K562 (cell line): ENCODE data around the gene SCMH1. TPM values are rescaled to one million over a fixed set of nuclear protein-coding genes. Genes with fewer than 3 reads are reported as not detected.

Experiments
- CHD7 ChIP-seq: fragments of 200-600 bp; sonication (generic); IDR thresholded peaks from one replicate; pipeline ENCODE4 v1.6.1; 2012; ENCODE audit warnings: mild to moderate bottlenecking, low read depth, low read length, inconsistent platforms
- HNRNPL ChIP-seq: fragments of 200-400 bp; formaldehyde crosslinking; IDR thresholded peaks from 2 replicates; pipeline ENCODE4 v1.6.1; 2017; ENCODE audit warnings: low read depth, mild to moderate bottlenecking, low read length
- RNF219 ChIP-seq: fragments of 250-450 bp; sonication (Bioruptor Pico); IDR thresholded peaks from 2 replicates; pipeline ENCODE4 v1.5.0; 2022; ENCODE audit warnings: mild to moderate bottlenecking
- TAL1 ChIP-seq: fragments of 450-650 bp; IDR thresholded peaks from 2 replicates; pipeline ENCODE4 v1.6.1; 2016; ENCODE audit warnings: mild to moderate bottlenecking
- THAP7 ChIP-seq: fragments of 250-450 bp; sonication (Bioruptor Pico); IDR thresholded peaks from 2 replicates; pipeline ENCODE4 v1.5.0; 2021
- ZNF398 ChIP-seq: fragments of 250-450 bp; sonication (Bioruptor Pico); IDR thresholded peaks from 2 replicates; pipeline ENCODE4 v1.8.0; 2021; ENCODE audit warnings: moderate library complexity, mild to moderate bottlenecking, inconsistent platforms
- polyA plus RNA-seq, 8 experiments: library from polyadenylated mRNA; depleted of rRNA in 4 of 8; stranded (reverse) in 5 of 8; unstranded in 3 of 8; fragments of >200 nt; fragmentation: Nextera tagmentation in 2 of 8; fragmentation: Illumina TruSeq in 1 of 8; extraction: Ambion mirVana in 2 of 8; extraction: Trizol in 1 of 8; gene quantifications; 2 replicates each; pipeline versions ENCODE4 v1.2.1 to v1.2.3, GENCODE V29; 2011 to 2014; ENCODE audit warnings: inconsistent platforms in 1 of 8, missing spikeins in 1 of 8
- total RNA-seq, 7 experiments: library from RNA; depleted of rRNA in 6 of 7; stranded (reverse); fragments of >200 nt in 6 of 7; fragmentation: Illumina TruSeq in 2 of 7; extraction: Trizol in 2 of 7; gene quantifications; 2 replicates each; pipeline versions ENCODE4 v1.2.1 to v1.2.3, GENCODE V29; 2011 to 2021; ENCODE audit warnings: low replicate concordance in 1 of 7
- TF ChIP-seq, protein P1 (sequence below): fragments of 250-450 bp; sonication (Bioruptor Pico); IDR thresholded peaks from 2 replicates; pipeline ENCODE4 v1.8.0; 2021; ENCODE audit warnings: borderline replicate concordance, mild to moderate bottlenecking, moderate library complexity; ENCODE audit not compliant: poor library complexity, severe bottlenecking

Gene SCMH1
- total and polyA plus RNA-seq, 9 of the 15 experiments (the other 6 are each of a cell fraction or from before 2014, with no cell fraction given), result 8.5 to 37.0 (median 26.8) TPM

GRCh38 chr1:41241749-41242341 is at the start of gene SCMH1 (continued):
- TF ChIP-seq RNF219 (no peak), THAP7 (CRISPR knock-in tag) (no peak), CHD7 (no peak), HNRNPL (0 out of 2 replicates have a peak, but pooled peaks have one; percentile 13), TAL1 (no peak), ZNF398 (CRISPR knock-in tag) (no peak)
- TF ChIP-seq, protein P1, sequence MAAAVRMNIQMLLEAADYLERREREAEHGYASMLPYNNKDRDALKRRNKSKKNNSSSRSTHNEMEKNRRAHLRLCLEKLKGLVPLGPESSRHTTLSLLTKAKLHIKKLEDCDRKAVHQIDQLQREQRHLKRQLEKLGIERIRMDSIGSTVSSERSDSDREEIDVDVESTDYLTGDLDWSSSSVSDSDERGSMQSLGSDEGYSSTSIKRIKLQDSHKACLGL, result no peak
